Type B pancreatic cell (in vitro differentiated cells): Measurements from ENCODE around the gene FOXN3. TPM values are rescaled to one million over a fixed set of nuclear protein-coding genes. Genes with fewer than 3 reads are reported as not detected.
A peak's percentile ranks its signal among the peaks of the same experiment; 100 is the strongest.

ENCODE experiments used
- DNase-seq: peaks from one replicate; pipeline ENCODE4 v3.0.0; 2021; ENCODE audit warnings: mixed read lengths; ENCODE audit not compliant: unreplicated experiment; ENCODE audit errors: extremely low spot score
- H3K27ac Mint-ChIP-seq: 2 replicates; pipeline ENCODE4 v1.8.0; 2021; ENCODE audit warnings: mild to moderate bottlenecking, mixed read lengths
- H3K27me3 Mint-ChIP-seq: 2 replicates; pipeline ENCODE4 v1.8.0; 2021; ENCODE audit warnings: mixed read lengths
- H3K36me3 Mint-ChIP-seq: 2 replicates; pipeline ENCODE4 v1.8.0; 2021; ENCODE audit warnings: mixed read lengths
- H3K4me1 Mint-ChIP-seq: one replicate; pipeline ENCODE4 v1.8.0; 2021; ENCODE audit warnings: mixed read lengths; ENCODE audit not compliant: unreplicated experiment
- H3K4me3 Mint-ChIP-seq: 2 replicates; pipeline ENCODE4 v1.8.0; 2021; ENCODE audit warnings: mild to moderate bottlenecking, mixed read lengths
- H3K9me3 Mint-ChIP-seq: 2 replicates; pipeline ENCODE4 v1.8.0; 2021; ENCODE audit warnings: mixed read lengths
- total RNA-seq: library from RNA; stranded (reverse); gene quantifications from 2 replicates; pipeline ENCODE4 v1.2.1, GENCODE V29; 2021; ENCODE audit warnings: low replicate concordance
- TF ChIP-seq, protein P1 (sequence below): fragments of 200-600 bp; sonication (generic); conservative IDR thresholded peaks from 2 replicates; pipeline ENCODE4 v1.5.0; 2021; ENCODE audit warnings: antibody characterized with exemption, mild to moderate bottlenecking

The FOXN3 gene
- total RNA-seq, 1 donor from 2014 or later, result 73.5 TPM

DNA sequence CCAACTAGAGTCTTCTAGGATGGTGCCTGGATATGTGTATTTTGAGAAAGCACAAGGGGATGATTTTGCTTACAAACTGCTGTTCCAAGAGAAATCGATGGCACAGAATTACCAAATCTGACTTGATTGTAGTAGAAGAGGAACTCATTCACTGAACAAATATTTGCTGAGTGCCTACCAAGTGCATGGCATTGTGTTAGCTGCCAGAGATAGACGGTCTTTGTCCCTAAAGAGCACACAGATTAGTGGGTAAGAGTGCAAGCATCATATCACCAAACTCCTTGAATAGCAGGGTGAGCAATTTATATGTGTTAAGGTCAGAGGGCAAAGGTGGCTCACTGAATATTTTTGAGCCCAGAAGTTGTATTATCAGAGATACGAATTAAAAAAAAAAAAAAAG lies 3.5 kb upstream of the FOXN3 start:
- peaks cover 38% of the 10 kb centered on the region for H3K4me1 Mint-ChIP-seq

DNA sequence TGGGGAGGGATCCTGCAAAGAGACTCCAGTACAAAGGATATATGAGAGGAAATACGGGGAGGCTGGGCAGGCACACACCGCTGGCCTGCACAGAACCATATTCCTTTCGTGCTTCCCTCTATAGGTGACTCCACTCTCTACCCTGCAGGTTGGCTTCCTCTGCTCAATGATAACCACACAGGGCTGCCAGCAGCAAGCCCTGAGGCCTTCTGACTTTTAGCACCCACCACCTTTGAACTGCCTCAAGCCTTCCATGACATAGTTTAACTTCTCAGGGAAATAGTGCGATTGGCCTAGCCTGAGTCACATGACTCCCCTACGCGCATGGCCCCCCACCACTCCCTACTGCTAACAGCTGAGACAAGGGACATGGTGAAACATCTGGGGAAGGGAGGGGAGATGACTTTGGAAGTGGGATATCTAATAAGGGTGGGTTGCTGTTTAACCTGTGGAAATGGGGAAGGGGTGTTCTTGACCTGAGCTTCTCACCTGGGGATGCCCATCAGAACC lies 3.0 kb upstream of the FOXN3 start:
- Mint-ChIP-seq H3K36me3 (no peaks in the 10 kb centered on the region), H3K4me3 (peak overlapping the region; percentile 64), H3K9me3 (no peaks in the 10 kb centered on the region), H3K27ac (no peak overlapping the region), H3K27me3 (no peaks in the 10 kb centered on the region), H3K4me1 (peaks cover 42% of the 10 kb centered on the region)
- DNase-seq, result no peak
- TF ChIP-seq, protein P1, sequence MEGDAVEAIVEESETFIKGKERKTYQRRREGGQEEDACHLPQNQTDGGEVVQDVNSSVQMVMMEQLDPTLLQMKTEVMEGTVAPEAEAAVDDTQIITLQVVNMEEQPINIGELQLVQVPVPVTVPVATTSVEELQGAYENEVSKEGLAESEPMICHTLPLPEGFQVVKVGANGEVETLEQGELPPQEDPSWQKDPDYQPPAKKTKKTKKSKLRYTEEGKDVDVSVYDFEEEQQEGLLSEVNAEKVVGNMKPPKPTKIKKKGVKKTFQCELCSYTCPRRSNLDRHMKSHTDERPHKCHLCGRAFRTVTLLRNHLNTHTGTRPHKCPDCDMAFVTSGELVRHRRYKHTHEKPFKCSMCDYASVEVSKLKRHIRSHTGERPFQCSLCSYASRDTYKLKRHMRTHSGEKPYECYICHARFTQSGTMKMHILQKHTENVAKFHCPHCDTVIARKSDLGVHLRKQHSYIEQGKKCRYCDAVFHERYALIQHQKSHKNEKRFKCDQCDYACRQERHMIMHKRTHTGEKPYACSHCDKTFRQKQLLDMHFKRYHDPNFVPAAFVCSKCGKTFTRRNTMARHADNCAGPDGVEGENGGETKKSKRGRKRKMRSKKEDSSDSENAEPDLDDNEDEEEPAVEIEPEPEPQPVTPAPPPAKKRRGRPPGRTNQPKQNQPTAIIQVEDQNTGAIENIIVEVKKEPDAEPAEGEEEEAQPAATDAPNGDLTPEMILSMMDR, result no peak

More for the DNA sequence above, 3.5 kb upstream of the FOXN3 start:
- Mint-ChIP-seq H3K36me3 (no peaks in the 10 kb centered on the region), H3K27me3 (no peaks in the 10 kb centered on the region), H3K4me3 (no peak overlapping the region), H3K27ac (no peak overlapping the region), H3K9me3 (no peaks in the 10 kb centered on the region)
- DNase-seq, result no peak
- TF ChIP-seq, protein P1, result no peak

DNA sequence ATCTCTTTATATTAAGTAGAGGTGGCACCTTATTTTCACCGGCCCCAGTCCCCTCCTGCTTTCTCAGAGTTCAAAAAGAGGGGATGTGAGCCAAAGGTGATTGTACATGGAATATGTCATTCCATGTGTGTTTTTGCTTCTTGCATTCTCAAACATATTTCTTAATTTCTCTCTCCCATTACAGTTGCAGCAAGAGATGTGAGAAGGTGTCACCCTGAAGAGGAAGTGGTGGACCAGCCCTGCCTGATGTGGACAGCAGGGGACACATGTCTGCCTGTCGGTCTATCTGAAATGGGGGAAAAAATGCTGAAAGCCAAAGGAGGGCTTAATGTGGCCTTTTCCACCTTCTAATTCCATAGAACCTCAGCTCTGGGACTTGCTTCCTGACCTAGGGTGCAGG lies 1.9 kb upstream of the FOXN3 start:
- Mint-ChIP-seq H3K27me3 (no peaks in the 10 kb centered on the region), H3K4me1 (peaks cover 44% of the 10 kb centered on the region), H3K4me3 (peak overlapping the region; percentile 64), H3K27ac (no peak overlapping the region), H3K9me3 (no peaks in the 10 kb centered on the region), H3K36me3 (no peaks in the 10 kb centered on the region)
- DNase-seq, result no peak
- TF ChIP-seq, protein P1, result no peak

DNA sequence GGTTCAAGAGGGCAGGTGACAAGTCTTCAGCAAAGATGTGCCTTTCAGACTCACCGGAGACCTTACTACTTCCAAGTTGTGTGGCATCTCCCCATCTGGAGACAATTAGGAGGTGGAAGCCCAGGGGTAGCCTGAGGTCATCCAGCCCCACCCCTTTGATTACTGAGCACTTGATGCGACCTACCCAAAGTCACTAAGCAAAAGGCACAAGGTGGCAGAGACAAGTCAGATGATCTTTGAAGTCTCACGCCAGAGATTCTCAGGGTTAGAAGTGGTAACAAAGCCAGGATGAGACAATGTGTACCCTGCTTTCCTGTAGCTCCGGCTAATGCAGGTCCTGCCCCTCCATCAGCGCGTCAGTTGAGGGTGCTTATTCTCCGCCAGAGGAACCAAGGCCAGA lies 1.4 kb upstream of the FOXN3 start:
- H3K36me3 Mint-ChIP-seq, result no peaks in the 10 kb centered on the region
- no peaks in the 10 kb centered on the region for H3K27me3 Mint-ChIP-seq
- peak overlapping the region; percentile 94 for H3K4me3 Mint-ChIP-seq
- TF ChIP-seq, protein P1, result no peak
- H3K27ac Mint-ChIP-seq, result peak overlapping the region; percentile 93
- DNase-seq, result no peak
- H3K9me3 Mint-ChIP-seq, result no peaks in the 10 kb centered on the region
- peaks cover 39% of the 10 kb centered on the region for H3K4me1 Mint-ChIP-seq

DNA sequence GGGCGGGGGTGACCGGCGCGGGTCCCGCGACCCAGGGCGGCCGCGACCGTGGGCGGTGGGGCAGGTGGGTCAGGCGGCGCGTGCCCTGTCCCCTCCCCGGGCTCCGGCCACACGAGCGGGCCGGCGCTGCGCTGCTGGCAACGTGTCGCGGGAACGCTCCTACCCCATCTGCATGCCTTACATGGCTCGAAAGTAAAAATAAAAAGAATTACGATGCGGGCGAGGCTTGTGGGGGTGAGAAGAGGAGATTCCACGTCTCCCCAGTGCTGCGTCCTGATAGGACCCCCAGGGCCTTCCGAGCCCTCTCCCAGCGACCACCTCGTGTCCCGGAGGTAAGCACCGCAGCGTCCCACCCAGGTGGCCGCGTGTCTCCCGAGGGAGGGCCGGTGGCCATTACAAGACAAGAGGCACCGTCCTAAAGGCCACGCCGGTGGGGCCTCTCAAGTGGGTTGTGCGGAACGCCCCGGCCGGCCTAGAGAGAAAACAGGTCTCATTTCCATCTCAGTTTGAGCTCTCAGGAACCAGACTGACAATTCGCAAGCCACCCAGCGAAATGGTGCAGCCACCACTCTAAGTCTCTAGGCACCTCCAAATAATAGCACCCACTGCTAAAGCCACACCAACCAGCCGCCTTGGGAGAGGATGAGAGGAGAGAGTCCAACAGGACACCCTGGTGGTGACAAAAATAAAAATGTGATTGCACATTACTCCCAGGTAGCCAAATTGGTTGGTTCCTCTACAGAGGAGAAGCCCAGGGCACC lies 612 bp upstream of the FOXN3 start:
- H3K9me3 Mint-ChIP-seq, result no peaks in the 10 kb centered on the region
- TF ChIP-seq, protein P1, result peak; percentile 68
- H3K36me3 Mint-ChIP-seq, result peaks cover 7% of the 10 kb centered on the region
- H3K4me1 Mint-ChIP-seq, result peaks cover 37% of the 10 kb centered on the region
- DNase-seq, result peak; percentile 74
- no peaks in the 10 kb centered on the region for H3K27me3 Mint-ChIP-seq
- peak overlapping the region; percentile 94 for H3K4me3 Mint-ChIP-seq
- peak overlapping the region; percentile 93 for H3K27ac Mint-ChIP-seq
